ENCODE measurements around the gene RIC1. TPM values are rescaled to one million over a fixed set of nuclear protein-coding genes. Genes with fewer than 3 reads are reported as not detected.

Gene RIC1
- total and polyA plus RNA-seq, 2 of the 4 experiments (the other 2 are of a cell fraction): 28.8 to 76.9 TPM

GRCh38 chr9:5582835-5583195, 46.1 kb upstream of the RIC1 start:
- Histone ChIP-seq H3K4me2 (ENCODE audit: low read depth, low read length) (peak overlapping the region; percentile 42), H3K9me3 (ENCODE audit: control insufficient read depth, insufficient read depth, low read length) (no peaks in the 10 kb centered on the region), H4K91ac (ENCODE audit: insufficient read depth, low read depth, low read length) (peak overlapping the region; percentile 90), H3K14ac (replicated peaks; ENCODE audit: low read depth, low read length) (peak overlapping the region; percentile 83), H3K9ac (ENCODE audit: low read depth, low read length) (peak overlapping the region; percentile 14; the same call in 1 of the 2 replicates), H3K79me1 (ENCODE audit: low read depth in 1 of 2, low read length in 2 of 2) (peaks cover 0 to 12% of the 10 kb centered on the region in 2 experiments; a peak in 2 of 4 replicates), H3K4me1 (ENCODE audit: control insufficient read depth, insufficient read depth, low read length) (peaks cover 14% of the 10 kb centered on the region), H3K56ac (ENCODE audit: extremely low read depth, insufficient read depth, low read length) (peak overlapping the region; percentile 41; the same call in 1 of the 2 replicates), H3K4me3 (ENCODE audit: insufficient read depth, low read depth, low read length) (no peak overlapping the region), H3K36me3 (ENCODE audit: control insufficient read depth, insufficient read depth, low read length) (no peaks in the 10 kb centered on the region), H2BK120ac (ENCODE audit: low read depth, low read length) (peak overlapping the region; percentile 83), H3K18ac (ENCODE audit: low read depth, low read length) (peak overlapping the region; percentile 31), H2AFZ (replicated peaks; ENCODE audit: low read length, poor library complexity) (peak overlapping the region; percentile 84), H4K8ac (ENCODE audit: low read depth in 2 of 2, low read length in 2 of 2) (peak overlapping the region; percentile 41 to 89), H2BK5ac (ENCODE audit: low read depth, low read length, poor library complexity, severe bottlenecking) (peak overlapping the region; percentile 76), H3K9me1 (ENCODE audit: insufficient read depth, low read length) (peaks cover 2% of the 10 kb centered on the region; the same call in 1 of the 2 replicates), H2BK20ac (ENCODE audit: low read depth, low read length) (peak overlapping the region; percentile 53), H4K20me1 (ENCODE audit: insufficient read depth, low read length) (no peaks in the 10 kb centered on the region), H3K27me3 (ENCODE audit: control insufficient read depth, insufficient read depth, low read length) (no peaks in the 10 kb centered on the region), H3K23ac (ENCODE audit: low read depth, low read length) (peak overlapping the region; percentile 77), H3K27ac (ENCODE audit: insufficient read depth, low read length) (peak overlapping the region; percentile 46), H2AK5ac (ENCODE audit: low read depth, low read length) (peak overlapping the region; percentile 18; the same call in 1 of the 2 replicates), H2AK9ac (replicated peaks; ENCODE audit: low read depth, low read length, poor library complexity) (no peak overlapping the region), H3K4ac (ENCODE audit: low read depth, low read length) (peak overlapping the region; percentile 66), H2BK15ac (ENCODE audit: low read depth, low read length) (peak overlapping the region; percentile 53), H4K5ac (ENCODE audit: low read depth, low read length) (0 out of 2 replicates have a peak overlapping the region, but pooled peaks have one; percentile 7)
- in situ Hi-C loops (cut with MboI; ENCODE audit: low sequenced_read_pairs): loop anchor here (10.0 to 25.0 kb wide), 2 partner anchors 598 to 1196 kb away; partner anchors contain the start of gene JAK2
- intact Hi-C loops (cut with micrococcal nuclease): loop anchor here (1.0 kb wide), 1 partner anchor 73 kb away; the partner anchor contains the start of gene PDCD1LG2
- DNase-seq (peak; percentile 89), ATAC-seq (ENCODE audit: low read depth) (peak; percentile 59)
- ChIA-PET CTCF (interaction anchor here (0.6 to 2.1 kb wide), 2 partner anchors 133 to 297 kb away, joined by 6 to 10 read pairs; partner anchors contain the start of gene CD274), POLR2A (ENCODE audit: unreplicated experiment) (interaction anchor here (0.6 to 2.0 kb wide), 2 partner anchors 53 to 72 kb away, joined by 9 to 11 read pairs; partner anchors contain the start of gene PDCD1LG2)
- no TSS peak for BruUV-seq (replicated peaks)
- dilution Hi-C loops (cut with HindIII; ENCODE audit: low sequenced_read_pairs, unreplicated experiment): no loop called here
- TF ChIP-seq RFX5 (IDR thresholded peaks at IDR 0.05; ENCODE audit: low read depth, low read length) (no peak), MAZ (IDR thresholded peaks at IDR 0.05; ENCODE audit: borderline replicate concordance, low read depth, low read length) (no peak), FOS (IDR thresholded peaks at IDR 0.05; ENCODE audit: low read depth, low read length) (no peak), CEBPB (IDR thresholded peaks at IDR 0.05; ENCODE audit: low read depth, low read length) (no peak), USF2 (IDR thresholded peaks at IDR 0.05; ENCODE audit: low read depth, low read length) (peak; percentile 63; the same call in 1 of the 2 replicates), MXI1 (IDR thresholded peaks at IDR 0.05; ENCODE audit: borderline replicate concordance, low read depth, low read length) (0 out of 2 replicates have a peak, but pooled peaks have one; percentile 32), BHLHE40 (IDR thresholded peaks at IDR 0.05; ENCODE audit: low read depth, low read length) (no peak), CTCF (conservative IDR thresholded peaks at IDR 0.05; ENCODE audit: low read depth, low read length) (no peak), MAFK (IDR thresholded peaks at IDR 0.05; ENCODE audit: low read depth, low read length) (no peak), ELK1 (IDR thresholded peaks at IDR 0.05; ENCODE audit: borderline replicate concordance, low read depth, low read length) (no peak), POLR2A (IDR thresholded peaks at IDR 0.05; ENCODE audit: low read depth, low read length) (no peak)
- WGBS, 2 experiments (ENCODE audit: extremely low coverage in 2 of 2, insufficient read length in 1 of 2): no CpG with 5 or more reads among the region's 2 CpGs
